Measurements from ENCODE around the gene FTSJ3.

FTSJ3 gene

GRCh38 chr17:63842540-63843386 lies 15.3 kb upstream of the FTSJ3 start, which contains the start of gene SMARCD2:
TSS of gene SMARCD2 (minus strand) at chr17:63842685. CDS start at chr17:63842674, 11 bp downstream.
- peak; percentile 97 for DNase-seq (ENCODE audit: low spot score)

DNA sequence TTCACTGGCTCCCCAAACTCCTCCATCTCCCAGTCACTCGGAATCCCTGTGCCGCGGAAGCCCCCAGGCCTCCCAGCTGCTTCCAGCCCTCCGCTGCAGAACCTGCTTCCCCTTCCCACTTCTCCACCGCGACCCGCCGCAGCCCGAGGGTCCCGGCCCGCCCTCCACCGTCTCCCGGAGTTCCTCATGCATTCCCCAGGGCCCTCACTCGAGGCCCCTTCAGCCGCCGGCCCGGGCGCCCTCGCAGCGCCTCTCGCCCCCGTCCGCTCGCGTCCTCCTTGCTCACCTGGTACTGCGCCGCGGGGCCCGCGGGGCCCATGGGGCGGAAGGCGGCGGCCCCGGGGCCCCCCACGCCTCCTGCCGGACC lies 14.7 kb upstream of the FTSJ3 start:
- DNase-seq (ENCODE audit: low spot score), result no peak

- DNase-seq (ENCODE audit: low spot score), result peak; percentile 36
Observed at GRCh38 chr17:63841350-63842172, 14.1 kb upstream of the FTSJ3 start.

GRCh38 chr17:63840591-63841349 lies 13.3 kb upstream of the FTSJ3 start:
- DNase-seq (ENCODE audit: low spot score), result no peak

GRCh38 chr17:63838631-63839171 lies 11.2 kb upstream of the FTSJ3 start:
- no peak for DNase-seq (ENCODE audit: low spot score)

DNA sequence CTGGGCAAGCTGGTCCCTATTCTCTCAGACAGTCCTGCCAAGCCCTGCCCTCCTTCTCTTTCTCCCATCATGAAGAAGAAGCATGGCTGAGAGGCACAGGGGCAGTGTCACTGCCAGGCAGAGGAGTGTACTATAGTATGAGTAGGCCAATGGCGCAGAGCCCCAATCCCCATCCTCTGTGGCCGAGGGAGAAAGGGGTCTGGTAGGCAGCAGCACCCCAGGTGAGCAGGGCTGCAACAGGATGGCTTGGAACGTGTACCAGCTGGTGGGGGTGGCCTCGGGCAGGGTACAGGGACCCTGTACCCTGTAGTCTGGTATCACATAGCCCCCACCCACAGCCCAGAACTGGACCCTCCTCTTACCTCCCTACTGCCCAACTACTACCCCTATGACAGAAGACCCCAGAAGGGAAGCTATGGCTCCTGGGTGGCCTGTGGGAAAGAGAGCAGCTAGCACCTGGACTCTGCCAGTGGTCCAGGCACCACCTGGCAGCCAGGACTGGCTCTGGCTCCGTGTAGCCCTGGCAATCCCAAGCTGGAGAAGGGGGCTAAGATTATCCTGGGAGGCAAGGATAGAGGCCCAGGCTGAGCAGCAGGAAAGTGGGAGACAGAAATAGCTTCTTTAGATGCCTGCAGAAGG lies 10.6 kb upstream of the FTSJ3 start:
- DNase-seq (ENCODE audit: low spot score), result no peak

DNA sequence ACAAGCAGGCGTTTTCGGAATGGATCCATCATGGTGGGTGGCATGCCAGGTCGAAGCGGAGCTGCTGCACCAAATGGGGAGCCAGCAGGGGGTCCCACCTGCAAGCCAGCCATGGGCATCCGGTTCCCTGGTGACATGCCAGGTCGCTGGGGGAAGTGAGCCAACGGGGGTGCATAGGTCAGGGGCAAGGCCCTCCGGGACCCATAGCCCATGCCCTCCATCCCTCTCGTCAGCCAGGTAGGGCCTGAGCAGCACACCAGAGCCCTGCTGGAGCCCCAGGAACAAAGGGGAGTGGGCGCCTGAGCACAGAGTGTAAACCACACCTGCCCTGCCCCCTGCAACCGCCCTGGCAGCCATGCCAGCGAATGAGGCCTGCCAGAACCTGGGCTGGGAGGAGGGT lies 10.0 kb upstream of the FTSJ3 start:
- DNase-seq (ENCODE audit: low spot score), result no peak

GRCh38 chr17:63836811-63837210 lies 9.3 kb upstream of the FTSJ3 start:
- DNase-seq (ENCODE audit: low spot score), result no peak

GRCh38 chr17:63835167-63835720 lies 7.8 kb upstream of the FTSJ3 start:
- no peak for DNase-seq (ENCODE audit: low spot score)

DNA sequence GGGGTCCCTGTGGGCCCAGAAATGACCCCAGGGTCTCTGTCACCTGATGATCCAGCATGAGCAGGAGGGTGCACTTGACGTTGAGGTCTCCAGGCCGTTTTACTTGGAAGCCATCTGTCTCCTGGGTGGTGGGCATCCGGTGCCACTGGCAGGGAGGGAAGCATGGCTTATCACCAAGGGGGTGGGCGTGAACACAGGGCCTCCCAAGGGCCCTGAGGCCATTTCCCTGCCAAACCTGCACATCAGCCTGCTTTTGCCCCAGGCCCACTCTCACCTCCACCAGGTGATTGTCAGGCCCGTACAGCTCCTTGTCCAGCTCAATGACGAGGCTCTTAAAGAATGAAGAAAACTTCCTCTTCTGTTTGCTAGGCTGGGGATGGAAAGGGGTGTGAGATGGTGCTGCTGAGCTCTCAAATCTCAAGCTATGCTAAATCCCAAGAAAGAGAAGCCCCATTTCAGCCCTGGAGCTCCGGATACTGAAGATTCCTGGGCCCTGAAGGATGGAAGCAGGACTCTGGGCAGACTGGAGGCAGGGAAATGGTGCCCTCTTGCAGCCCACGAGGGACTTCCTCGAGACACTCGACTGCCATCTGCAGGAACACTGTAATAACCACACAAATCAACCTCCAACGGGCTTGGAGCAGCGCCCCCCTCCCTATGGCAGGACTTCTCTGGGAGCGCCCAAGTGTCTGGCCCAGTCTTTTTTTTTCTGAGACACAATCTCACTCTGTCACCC lies 7.1 kb upstream of the FTSJ3 start:
- DNase-seq (ENCODE audit: low spot score), result peak; percentile 65

DNA sequence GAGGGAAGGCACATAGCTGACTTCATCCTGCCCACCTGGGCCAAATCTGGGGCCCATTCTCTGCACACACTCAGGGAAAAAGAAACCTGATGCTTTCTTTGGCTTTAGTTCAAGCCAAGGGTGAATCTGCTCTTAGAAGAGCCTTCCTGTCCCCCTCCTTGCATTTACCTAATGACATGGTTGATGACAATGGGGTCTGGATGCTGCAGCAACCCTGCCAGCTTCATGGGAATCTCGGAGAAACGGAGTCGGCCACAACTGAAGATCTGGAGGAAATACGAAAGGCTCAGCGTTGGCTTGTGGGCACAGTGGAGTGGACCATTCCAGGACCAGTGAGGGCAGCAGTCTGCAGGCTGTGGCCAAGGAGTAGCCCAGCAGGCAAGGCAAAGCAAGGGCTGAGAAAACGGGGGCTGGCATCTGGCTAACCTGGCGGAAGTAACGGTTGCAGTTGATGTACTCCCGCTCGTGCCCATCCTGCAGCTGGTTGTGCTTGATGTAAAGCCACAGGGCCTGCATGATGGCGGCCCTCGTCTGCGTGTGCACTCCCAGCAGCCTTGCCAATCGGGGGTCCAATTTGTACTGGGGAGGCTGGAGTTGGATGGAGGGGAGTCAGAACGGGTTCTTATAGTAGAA lies 6.4 kb upstream of the FTSJ3 start:
- no peak for DNase-seq (ENCODE audit: low spot score)

DNA sequence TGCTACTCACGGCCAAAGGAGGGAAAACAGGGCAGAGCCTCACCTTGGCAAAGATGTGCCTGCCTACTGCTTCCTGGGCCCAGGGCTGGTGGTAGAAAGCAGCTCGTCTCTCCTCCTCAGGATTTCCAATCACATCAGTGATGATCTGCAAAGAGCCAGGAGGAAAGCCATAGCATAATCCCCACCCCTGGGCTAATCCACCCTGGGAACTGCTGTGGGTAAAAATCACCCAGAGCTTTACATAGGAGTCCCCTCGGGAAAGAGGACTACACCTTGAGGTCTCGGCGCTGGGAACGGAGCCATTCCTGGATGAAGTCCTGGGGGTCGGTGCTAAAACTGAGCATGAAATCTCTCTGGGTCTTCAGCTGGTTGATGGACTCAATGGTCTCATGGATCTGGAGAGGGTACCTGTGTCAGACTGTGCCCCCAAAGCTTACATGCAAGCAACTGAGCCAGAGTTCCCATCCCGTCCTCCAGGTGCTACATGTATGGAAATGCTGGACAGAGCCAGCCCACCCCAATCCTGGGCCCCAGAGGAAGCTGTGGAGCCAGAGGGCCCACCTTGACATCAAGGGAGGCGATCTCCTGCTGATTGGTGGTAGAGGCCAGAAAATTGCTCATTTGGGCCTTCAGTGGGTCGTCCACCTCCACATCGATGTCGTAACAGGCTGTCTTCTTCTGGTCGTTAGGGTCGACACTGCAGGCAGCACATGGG lies 5.7 kb upstream of the FTSJ3 start:
- DNase-seq (ENCODE audit: low spot score), result no peak

- no peak for DNase-seq (ENCODE audit: low spot score)
Observed at GRCh38 chr17:63832455-63832854, 5.0 kb upstream of the FTSJ3 start.

- DNase-seq (ENCODE audit: low spot score), result no peak
Observed at GRCh38 chr17:63832014-63832413, 4.6 kb upstream of the FTSJ3 start.

- DNase-seq (ENCODE audit: low spot score), result no peak
Observed at GRCh38 chr17:63831505-63831904, 4.0 kb upstream of the FTSJ3 start.

- DNase-seq (ENCODE audit: low spot score), result no peak
Observed at GRCh38 chr17:63830904-63831491, 3.5 kb upstream of the FTSJ3 start.

- no peak for DNase-seq (ENCODE audit: low spot score)
Observed at GRCh38 chr17:63830278-63830677, 2.8 kb upstream of the FTSJ3 start.

GRCh38 chr17:63828936-63829335 lies 1.5 kb upstream of the FTSJ3 start:
- no peak for DNase-seq (ENCODE audit: low spot score)

GRCh38 chr17:63827801-63828221 lies 348 bp upstream of the FTSJ3 start:
- no peak for DNase-seq (ENCODE audit: low spot score)

Measured in HuH-7 (cell line).